ENCODE data around the gene TTC13. TPM values are rescaled to one million over a fixed set of nuclear protein-coding genes. Genes with fewer than 3 reads are reported as not detected.

Gene TTC13
- polyA plus RNA-seq, 1 of the 3 experiments (the other 2 are of a cell fraction): 5.5 TPM

DNA sequence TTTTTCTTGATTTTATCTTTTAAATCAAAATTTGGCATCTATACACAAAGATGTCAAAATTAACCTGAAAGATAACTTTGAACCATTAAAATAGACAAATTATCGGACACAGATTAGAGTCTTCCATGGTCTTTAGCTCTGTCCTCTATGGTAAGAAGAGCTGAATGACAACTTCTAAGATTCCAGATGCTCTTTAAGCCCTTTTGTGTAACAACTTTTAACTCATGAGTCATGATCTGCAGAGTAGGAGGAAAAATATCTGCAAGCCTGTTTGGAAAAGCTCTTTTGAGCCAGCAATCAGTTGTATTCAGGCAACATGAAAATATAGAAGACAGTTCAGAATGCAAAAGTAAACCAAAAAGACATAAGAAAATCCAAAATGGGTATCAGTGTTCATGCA is 37.8 kb downstream of the TTC13 start:
- Histone ChIP-seq H2AFZ (ENCODE audit: low read depth) (no peak overlapping the region), H3K9me3 (no peaks in the 10 kb centered on the region), H3K4me1 (ENCODE audit: control insufficient read depth in 1 of 2, insufficient read depth in 2 of 2, low read depth in 1 of 2, low read length in 1 of 2) (no peaks in the 10 kb centered on the region), H3K79me2 (ENCODE audit: insufficient read depth) (no peaks in the 10 kb centered on the region), H3K27ac (ENCODE audit: low read depth in 2 of 2, low read length in 1 of 2) (no peak overlapping the region), H3K9ac (no peak overlapping the region), H4K20me1 (ENCODE audit: insufficient read depth) (no peaks in the 10 kb centered on the region), H3K9me2 (no peaks in the 10 kb centered on the region), H3K4me3 (ENCODE audit: low read depth in 2 of 2, low read length in 1 of 2) (no peak overlapping the region), H3K27me3 (ENCODE audit: insufficient read depth) (no peaks in the 10 kb centered on the region), H3F3A (replicated peaks; ENCODE audit: insufficient read depth) (no peaks in the 10 kb centered on the region), H3K4me2 (no peak overlapping the region), H3K36me3 (replicated peaks in 1 of 2; ENCODE audit: control insufficient read depth in 1 of 2, insufficient read depth in 2 of 2, low read length in 1 of 2) (peaks cover 0 to 14% of the 10 kb centered on the region in 2 experiments)
- 89% methylated on average over 1 of the region's 1 CpG for WGBS (ENCODE audit: low lambda C conversion rate)
- TF ChIP-seq YY1 (IDR thresholded peaks at IDR 0.05; ENCODE audit: low read depth): no peak
- no peak for TF ChIP-seq TEAD4 (IDR thresholded peaks at IDR 0.05; ENCODE audit: borderline replicate concordance, insufficient read depth)
- peak; percentile 26; the same call in 1 of the 2 replicates for TF ChIP-seq FOSL2 (IDR thresholded peaks at IDR 0.05; ENCODE audit: borderline replicate concordance, low read depth)
- TF ChIP-seq FOXJ3 (CRISPR knock-in tag; IDR thresholded peaks at IDR 0.05): no peak
- TF ChIP-seq, protein P1, sequence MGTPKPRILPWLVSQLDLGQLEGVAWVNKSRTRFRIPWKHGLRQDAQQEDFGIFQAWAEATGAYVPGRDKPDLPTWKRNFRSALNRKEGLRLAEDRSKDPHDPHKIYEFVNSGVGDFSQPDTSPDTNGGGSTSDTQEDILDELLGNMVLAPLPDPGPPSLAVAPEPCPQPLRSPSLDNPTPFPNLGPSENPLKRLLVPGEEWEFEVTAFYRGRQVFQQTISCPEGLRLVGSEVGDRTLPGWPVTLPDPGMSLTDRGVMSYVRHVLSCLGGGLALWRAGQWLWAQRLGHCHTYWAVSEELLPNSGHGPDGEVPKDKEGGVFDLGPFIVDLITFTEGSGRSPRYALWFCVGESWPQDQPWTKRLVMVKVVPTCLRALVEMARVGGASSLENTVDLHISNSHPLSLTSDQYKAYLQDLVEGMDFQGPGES (IDR thresholded peaks at IDR 0.05; ENCODE audit: low read depth, low read length): no peak
- no peak for TF ChIP-seq JUND (IDR thresholded peaks at IDR 0.05)
- TF ChIP-seq, protein P2, sequence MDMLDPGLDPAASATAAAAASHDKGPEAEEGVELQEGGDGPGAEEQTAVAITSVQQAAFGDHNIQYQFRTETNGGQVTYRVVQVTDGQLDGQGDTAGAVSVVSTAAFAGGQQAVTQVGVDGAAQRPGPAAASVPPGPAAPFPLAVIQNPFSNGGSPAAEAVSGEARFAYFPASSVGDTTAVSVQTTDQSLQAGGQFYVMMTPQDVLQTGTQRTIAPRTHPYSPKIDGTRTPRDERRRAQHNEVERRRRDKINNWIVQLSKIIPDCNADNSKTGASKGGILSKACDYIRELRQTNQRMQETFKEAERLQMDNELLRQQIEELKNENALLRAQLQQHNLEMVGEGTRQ (IDR thresholded peaks at IDR 0.05; ENCODE audit: borderline replicate concordance, low read depth, low read length): no peak
- no peak for TF ChIP-seq ELF1 (IDR thresholded peaks at IDR 0.05)
- CTCF ChIA-PET: interaction anchor here (1.1 to 1.4 kb wide), 3 partner anchors 10 to 24 kb away, joined by 3 to 4 read pairs (median 3); no protein-coding TSS in a partner anchor
- POLR2A ChIA-PET: no interaction called here
- DNase-seq: no peak

DNA sequence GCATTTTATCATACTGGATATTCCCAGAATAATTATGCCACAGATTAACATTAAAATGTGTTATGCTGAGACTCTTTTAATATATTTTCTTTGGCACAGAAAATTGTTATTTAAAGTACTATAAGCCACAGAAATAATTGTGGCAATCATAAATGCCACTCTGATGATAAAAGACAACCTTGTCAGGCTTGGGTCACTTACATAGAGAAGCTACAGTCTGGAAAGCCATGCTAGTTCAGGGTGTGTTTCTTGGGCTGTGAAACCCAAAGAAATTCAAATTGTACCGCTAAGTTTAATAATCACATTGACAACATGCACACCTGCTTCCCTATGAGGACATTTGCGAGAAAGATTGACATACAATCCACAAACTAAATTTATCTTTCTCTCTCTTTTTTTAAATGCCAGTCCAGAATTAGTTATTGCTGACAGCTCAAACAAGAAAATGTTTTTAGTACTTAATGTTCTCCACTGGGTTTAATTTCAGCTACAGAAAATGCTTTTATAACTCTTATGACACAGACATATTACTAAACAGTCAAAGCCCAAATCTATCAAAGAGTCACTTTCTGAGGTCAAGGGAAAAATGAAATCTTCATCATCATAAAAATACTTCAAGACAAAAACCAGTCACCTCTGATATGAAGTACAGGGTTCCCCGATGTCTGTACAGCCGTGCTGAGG is 38.7 kb downstream of the TTC13 start:
- no peaks in the 10 kb centered on the region for H3F3A ChIP-seq (replicated peaks; ENCODE audit: insufficient read depth)
- CTCF ChIA-PET: interaction anchor here (1.3 to 1.4 kb wide), 2 partner anchors 17 to 19 kb away, joined by 4 read pairs; no protein-coding TSS in a partner anchor
- H4K20me1 ChIP-seq (ENCODE audit: insufficient read depth): no peaks in the 10 kb centered on the region
- no peaks in the 10 kb centered on the region for H3K9me3 ChIP-seq
- H3K36me3 ChIP-seq (replicated peaks in 1 of 2; ENCODE audit: control insufficient read depth in 1 of 2, insufficient read depth in 2 of 2, low read length in 1 of 2): peaks cover 0 to 17% of the 10 kb centered on the region in 2 experiments
- DNase-seq: no peak
- no peak overlapping the region for H3K4me3 ChIP-seq (ENCODE audit: low read depth in 2 of 2, low read length in 1 of 2)
- H3K27ac ChIP-seq (ENCODE audit: low read depth in 2 of 2, low read length in 1 of 2): no peak overlapping the region
- no peak overlapping the region for H3K4me2 ChIP-seq
- no peaks in the 10 kb centered on the region for H3K27me3 ChIP-seq (ENCODE audit: insufficient read depth)
- 84% methylated on average over 4 of the region's 4 CpGs for WGBS (ENCODE audit: low lambda C conversion rate)
- H3K4me1 ChIP-seq (ENCODE audit: control insufficient read depth in 1 of 2, insufficient read depth in 2 of 2, low read depth in 1 of 2, low read length in 1 of 2): no peaks in the 10 kb centered on the region
- TF ChIP-seq GATA2 (CRISPR knock-in tag; IDR thresholded peaks at IDR 0.05): no peak
- TF ChIP-seq, protein P1 (IDR thresholded peaks at IDR 0.05; ENCODE audit: low read depth, low read length): no peak
- TF ChIP-seq, protein P3, sequence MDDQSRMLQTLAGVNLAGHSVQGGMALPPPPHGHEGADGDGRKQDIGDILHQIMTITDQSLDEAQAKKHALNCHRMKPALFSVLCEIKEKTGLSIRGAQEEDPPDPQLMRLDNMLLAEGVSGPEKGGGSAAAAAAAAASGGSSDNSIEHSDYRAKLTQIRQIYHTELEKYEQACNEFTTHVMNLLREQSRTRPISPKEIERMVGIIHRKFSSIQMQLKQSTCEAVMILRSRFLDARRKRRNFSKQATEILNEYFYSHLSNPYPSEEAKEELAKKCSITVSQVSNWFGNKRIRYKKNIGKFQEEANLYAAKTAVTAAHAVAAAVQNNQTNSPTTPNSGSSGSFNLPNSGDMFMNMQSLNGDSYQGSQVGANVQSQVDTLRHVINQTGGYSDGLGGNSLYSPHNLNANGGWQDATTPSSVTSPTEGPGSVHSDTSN (IDR thresholded peaks at IDR 0.05): no peak
- TF ChIP-seq TEAD4 (IDR thresholded peaks at IDR 0.05; ENCODE audit: borderline replicate concordance, insufficient read depth): no peak
- no peak for TF ChIP-seq CHD2 (IDR thresholded peaks at IDR 0.05; ENCODE audit: low read length, partially characterized antibody)
- no peak for TF ChIP-seq NRF1 (IDR thresholded peaks at IDR 0.05; ENCODE audit: low read depth, low read length)
- no peak for TF ChIP-seq SIN3A (IDR thresholded peaks at IDR 0.05; ENCODE audit: borderline replicate concordance, low read depth, low read length)
- TF ChIP-seq RXRA (IDR thresholded peaks at IDR 0.05; ENCODE audit: borderline replicate concordance, low read depth): no peak
- TF ChIP-seq, protein P4, sequence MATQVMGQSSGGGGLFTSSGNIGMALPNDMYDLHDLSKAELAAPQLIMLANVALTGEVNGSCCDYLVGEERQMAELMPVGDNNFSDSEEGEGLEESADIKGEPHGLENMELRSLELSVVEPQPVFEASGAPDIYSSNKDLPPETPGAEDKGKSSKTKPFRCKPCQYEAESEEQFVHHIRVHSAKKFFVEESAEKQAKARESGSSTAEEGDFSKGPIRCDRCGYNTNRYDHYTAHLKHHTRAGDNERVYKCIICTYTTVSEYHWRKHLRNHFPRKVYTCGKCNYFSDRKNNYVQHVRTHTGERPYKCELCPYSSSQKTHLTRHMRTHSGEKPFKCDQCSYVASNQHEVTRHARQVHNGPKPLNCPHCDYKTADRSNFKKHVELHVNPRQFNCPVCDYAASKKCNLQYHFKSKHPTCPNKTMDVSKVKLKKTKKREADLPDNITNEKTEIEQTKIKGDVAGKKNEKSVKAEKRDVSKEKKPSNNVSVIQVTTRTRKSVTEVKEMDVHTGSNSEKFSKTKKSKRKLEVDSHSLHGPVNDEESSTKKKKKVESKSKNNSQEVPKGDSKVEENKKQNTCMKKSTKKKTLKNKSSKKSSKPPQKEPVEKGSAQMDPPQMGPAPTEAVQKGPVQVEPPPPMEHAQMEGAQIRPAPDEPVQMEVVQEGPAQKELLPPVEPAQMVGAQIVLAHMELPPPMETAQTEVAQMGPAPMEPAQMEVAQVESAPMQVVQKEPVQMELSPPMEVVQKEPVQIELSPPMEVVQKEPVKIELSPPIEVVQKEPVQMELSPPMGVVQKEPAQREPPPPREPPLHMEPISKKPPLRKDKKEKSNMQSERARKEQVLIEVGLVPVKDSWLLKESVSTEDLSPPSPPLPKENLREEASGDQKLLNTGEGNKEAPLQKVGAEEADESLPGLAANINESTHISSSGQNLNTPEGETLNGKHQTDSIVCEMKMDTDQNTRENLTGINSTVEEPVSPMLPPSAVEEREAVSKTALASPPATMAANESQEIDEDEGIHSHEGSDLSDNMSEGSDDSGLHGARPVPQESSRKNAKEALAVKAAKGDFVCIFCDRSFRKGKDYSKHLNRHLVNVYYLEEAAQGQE (IDR thresholded peaks at IDR 0.05; ENCODE audit: low read depth, low read length): no peak
- POLR2A ChIA-PET: no interaction called here
- no peak overlapping the region for H2AFZ ChIP-seq (ENCODE audit: low read depth)
- H3K9me2 ChIP-seq: no peaks in the 10 kb centered on the region
- no peaks in the 10 kb centered on the region for H3K79me2 ChIP-seq (ENCODE audit: insufficient read depth)
- no peak overlapping the region for H3K9ac ChIP-seq

Measured in SK-N-SH (cell line).